Measurements from ENCODE around the gene MECP2.

Gene MECP2

GRCh38 chrX:154082396-154083125 lies 15.0 kb downstream of the MECP2 start:
- Histone ChIP-seq H3K27ac (peak overlapping the region; percentile 27 to 65), H3K4me3 (no peak overlapping the region)
- no peak for DNase-seq (ENCODE audit: low spot score)
- no peak for TF ChIP-seq CTCF (IDR thresholded peaks at IDR 0.05)

GRCh38 chrX:154077101-154077500 lies 20.4 kb downstream of the MECP2 start:
- TF ChIP-seq CTCF (IDR thresholded peaks at IDR 0.05) = no peak
- no peak overlapping the region for H3K4me3 ChIP-seq
- H3K27ac ChIP-seq = no peak overlapping the region
- no peak for DNase-seq (ENCODE audit: low spot score)

GRCh38 chrX:154074199-154074598 lies 23.3 kb downstream of the MECP2 start:
- H3K27ac ChIP-seq = peak overlapping the region in 1 of 2 donors; percentile 27
- no peak for DNase-seq (ENCODE audit: low spot score)
- no peak for TF ChIP-seq CTCF (IDR thresholded peaks at IDR 0.05)
- H3K4me3 ChIP-seq = no peak overlapping the region

- TF ChIP-seq CTCF (IDR thresholded peaks at IDR 0.05) = no peak
- Histone ChIP-seq H3K27ac (no peak overlapping the region), H3K4me3 (no peak overlapping the region)
- DNase-seq (ENCODE audit: low spot score) = no peak
Measured at GRCh38 chrX:154072192-154072591, 25.3 kb downstream of the MECP2 start.

GRCh38 chrX:154068560-154068959 lies 29.0 kb downstream of the MECP2 start:
- no peak for TF ChIP-seq CTCF (IDR thresholded peaks at IDR 0.05)

GRCh38 chrX:154064637-154065435 lies 32.7 kb downstream of the MECP2 start:
- Histone ChIP-seq H3K4me3 (no peak overlapping the region), H3K27ac (no peak overlapping the region)
- no peak for DNase-seq (ENCODE audit: low spot score)
- no peak for TF ChIP-seq CTCF (IDR thresholded peaks at IDR 0.05)

More at GRCh38 chrX:154068560-154068959, 29.0 kb downstream of the MECP2 start:
- H3K27ac ChIP-seq = no peak overlapping the region
- H3K4me3 ChIP-seq = no peak overlapping the region
- no peak for DNase-seq (ENCODE audit: low spot score)
